Keratinocyte (primary cell): ENCODE measurements around the gene TSPAN18.

ENCODE experiments used
- EZH2 ChIP-seq: IDR thresholded peaks from one replicate; pipeline ENCODE4 v1.6.1; 2012; ENCODE audit warnings: inconsistent platforms, mild to moderate bottlenecking, low read length, moderate library complexity
- TF ChIP-seq, protein P1 (sequence below), 3 experiments: IDR thresholded peaks in 1 of 3; conservative IDR thresholded peaks in 1 of 3; optimal IDR thresholded peaks in 1 of 3; 2 replicates in 2 of 3; 3 replicates in 1 of 3; pipeline versions ENCODE3 to v1.5.1; 2011; ENCODE audit warnings: low read length in 3 of 3, mild to moderate bottlenecking in 3 of 3, moderate library complexity in 2 of 3, control low read depth in 1 of 3, inconsistent platforms in 1 of 3; ENCODE audit not compliant: insufficient read depth in 2 of 3; ENCODE audit errors: extremely low read depth in 1 of 3

DNA sequence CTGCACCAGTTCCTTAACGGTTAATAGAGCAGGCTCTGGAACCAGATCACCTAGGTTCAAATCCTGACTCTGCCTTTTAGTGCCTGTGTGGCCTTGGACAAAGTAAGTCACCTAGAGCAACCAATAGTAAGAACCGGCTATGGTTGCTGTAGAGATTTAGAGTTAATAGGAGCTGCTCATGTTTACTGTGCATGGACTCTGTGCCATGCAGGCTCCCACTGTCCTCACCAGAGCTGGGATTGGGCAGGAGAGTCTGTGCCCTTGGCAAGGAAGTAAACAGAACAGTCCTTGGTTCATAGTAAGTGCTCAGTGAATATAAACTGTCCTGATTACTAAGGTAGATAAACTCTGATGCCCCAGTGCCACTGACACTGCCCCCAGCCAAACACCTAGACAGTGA, 225.3 kb downstream of the TSPAN18 start:
- TF ChIP-seq, protein P1, sequence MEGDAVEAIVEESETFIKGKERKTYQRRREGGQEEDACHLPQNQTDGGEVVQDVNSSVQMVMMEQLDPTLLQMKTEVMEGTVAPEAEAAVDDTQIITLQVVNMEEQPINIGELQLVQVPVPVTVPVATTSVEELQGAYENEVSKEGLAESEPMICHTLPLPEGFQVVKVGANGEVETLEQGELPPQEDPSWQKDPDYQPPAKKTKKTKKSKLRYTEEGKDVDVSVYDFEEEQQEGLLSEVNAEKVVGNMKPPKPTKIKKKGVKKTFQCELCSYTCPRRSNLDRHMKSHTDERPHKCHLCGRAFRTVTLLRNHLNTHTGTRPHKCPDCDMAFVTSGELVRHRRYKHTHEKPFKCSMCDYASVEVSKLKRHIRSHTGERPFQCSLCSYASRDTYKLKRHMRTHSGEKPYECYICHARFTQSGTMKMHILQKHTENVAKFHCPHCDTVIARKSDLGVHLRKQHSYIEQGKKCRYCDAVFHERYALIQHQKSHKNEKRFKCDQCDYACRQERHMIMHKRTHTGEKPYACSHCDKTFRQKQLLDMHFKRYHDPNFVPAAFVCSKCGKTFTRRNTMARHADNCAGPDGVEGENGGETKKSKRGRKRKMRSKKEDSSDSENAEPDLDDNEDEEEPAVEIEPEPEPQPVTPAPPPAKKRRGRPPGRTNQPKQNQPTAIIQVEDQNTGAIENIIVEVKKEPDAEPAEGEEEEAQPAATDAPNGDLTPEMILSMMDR (optimal IDR thresholded peaks at IDR 0.05 in 1 of 3, IDR thresholded peaks at IDR 0.05 in 1 of 3, conservative IDR thresholded peaks at IDR 0.05 in 1 of 3; ENCODE audit: extremely low read depth in 1 of 3, insufficient read depth in 2 of 3, low read length in 3 of 3) = no peak
- TF ChIP-seq EZH2 = no peak
